Mesodermal cell (in vitro differentiated cells): ENCODE results near the gene MYZAP. TPM values are rescaled to one million over a fixed set of nuclear protein-coding genes. Genes with fewer than 3 reads are reported as not detected.
A peak's percentile ranks its signal among the peaks of the same experiment; 100 is the strongest.

Experiments used
- H3K27ac ChIP-seq: 2 replicates; pipeline ENCODE4 v1.7.0; 2013; ENCODE audit warnings: mild to moderate bottlenecking, low read depth, low read length, moderate library complexity; ENCODE audit not compliant: severe bottlenecking
- H3K36me3 ChIP-seq: 2 replicates; pipeline ENCODE4 v1.7.1; 2013; ENCODE audit warnings: mild to moderate bottlenecking, low read length, moderate library complexity; ENCODE audit not compliant: control insufficient read depth, insufficient read depth
- H3K4me1 ChIP-seq: one replicate; pipeline ENCODE4 v1.7.1; 2013; ENCODE audit warnings: mild to moderate bottlenecking, low read length; ENCODE audit not compliant: insufficient read depth, control insufficient read depth, poor library complexity, severe bottlenecking
- H3K4me3 ChIP-seq: 2 replicates; pipeline ENCODE4 v1.7.0; 2013; ENCODE audit warnings: low read length, control low read depth, mild to moderate bottlenecking; ENCODE audit not compliant: insufficient read depth, poor library complexity, severe bottlenecking; ENCODE audit errors: extremely low read depth
- H3K9me3 ChIP-seq: 2 replicates; pipeline ENCODE4 v1.7.1; 2013; ENCODE audit warnings: mild to moderate bottlenecking, low read length, moderate library complexity; ENCODE audit not compliant: control insufficient read depth
- WGBS, 2 experiments: methylation state at CpG; one replicate each; pipeline ENCODE4 v1.1.5; 2013; ENCODE audit warnings: missing lambda C conversion rate in 2 of 2; ENCODE audit not compliant: insufficient coverage in 2 of 2; 5-methylcytosine and 5-hydroxymethylcytosine counted together
- polyA plus RNA-seq, 2 experiments: library from polyadenylated mRNA; stranded (reverse); fragments of 50-300 nt; gene quantifications; one replicate each; pipeline ENCODE4 v1.2.3, GENCODE V29; 2013

The MYZAP gene
- 12.3 TPM for polyA plus RNA-seq (2013, experiment 1 of 2)
- polyA plus RNA-seq (2013, experiment 2 of 2) = 7.7 TPM

GRCh38 chr15:57591822-57592367 lies at the start of gene MYZAP:
MYZAP (plus strand) TSS chr15:57591904; CDS start chr15:57592035, 131 bp downstream.
- Histone ChIP-seq H3K4me3 (peak within 1 kb of the TSS; percentile 42), H3K27ac (no peak within 1 kb of the TSS), H3K4me1 (peaks cover 13% of the 10 kb centered on the region), H3K36me3 (no peaks in the 10 kb centered on the region), H3K9me3 (no peaks in the 10 kb centered on the region)
- WGBS, 2 experiments = 1 to 3% methylated on average over 30 to 33 of the region's 58 CpGs

GRCh38 chr15:57542505-57542817 lies 49.2 kb upstream of the MYZAP start:
- Histone ChIP-seq H3K27ac (no peak overlapping the region), H3K36me3 (peaks cover 88% of the 10 kb centered on the region), H3K4me1 (peaks cover 3% of the 10 kb centered on the region), H3K9me3 (no peaks in the 10 kb centered on the region), H3K4me3 (no peak overlapping the region)
- WGBS, 2 experiments = 56 to 57% methylated on average over 3 of the region's 4 CpGs

- Histone ChIP-seq H3K4me3 (no peak overlapping the region), H3K9me3 (no peaks in the 10 kb centered on the region), H3K4me1 (peaks cover 16% of the 10 kb centered on the region), H3K36me3 (peaks cover 88% of the 10 kb centered on the region), H3K27ac (no peak overlapping the region)
- WGBS, 2 experiments = 95 to 100% methylated on average over 4 to 8 of the region's 11 CpGs
Observed at GRCh38 chr15:57544848-57545480, 46.7 kb upstream of the MYZAP start.

GRCh38 chr15:57545995-57546394 lies 45.7 kb upstream of the MYZAP start:
- Histone ChIP-seq H3K4me1 (peaks cover 24% of the 10 kb centered on the region), H3K4me3 (no peak overlapping the region), H3K36me3 (peaks cover 87% of the 10 kb centered on the region), H3K9me3 (no peaks in the 10 kb centered on the region), H3K27ac (no peak overlapping the region)
- 92 to 93% methylated on average over 7 of the region's 8 CpGs for whole genome bisulfite sequencing, 2 experiments

- no peaks in the 10 kb centered on the region for H3K9me3 ChIP-seq
- H3K36me3 ChIP-seq = peaks cover 85% of the 10 kb centered on the region
- peaks cover 36% of the 10 kb centered on the region for H3K4me1 ChIP-seq
- H3K4me3 ChIP-seq = no peak overlapping the region
- no peak overlapping the region for H3K27ac ChIP-seq
- 78 to 79% methylated on average over 8 to 11 of the region's 11 CpGs for WGBS, 2 experiments
Observed at GRCh38 chr15:57547243-57547755, 44.4 kb upstream of the MYZAP start.

- no peaks in the 10 kb centered on the region for H3K9me3 ChIP-seq
- H3K36me3 ChIP-seq = peaks cover 78% of the 10 kb centered on the region
- H3K4me3 ChIP-seq = no peak overlapping the region
- H3K4me1 ChIP-seq = peaks cover 46% of the 10 kb centered on the region
- peak overlapping the region; percentile 36 for H3K27ac ChIP-seq
- 72 to 94% methylated on average over 2 of the region's 2 CpGs for WGBS, 2 experiments
Observed at GRCh38 chr15:57548351-57548750, 43.4 kb upstream of the MYZAP start.

GRCh38 chr15:57548835-57549234 lies 42.9 kb upstream of the MYZAP start:
- Histone ChIP-seq H3K36me3 (peaks cover 74% of the 10 kb centered on the region), H3K9me3 (no peaks in the 10 kb centered on the region), H3K4me1 (peaks cover 51% of the 10 kb centered on the region), H3K4me3 (no peak overlapping the region), H3K27ac (peak overlapping the region; percentile 36)
- 90 to 95% methylated on average over 5 of the region's 5 CpGs for WGBS, 2 experiments

GRCh38 chr15:57549935-57550334 lies 41.8 kb upstream of the MYZAP start:
- Histone ChIP-seq H3K4me1 (peaks cover 62% of the 10 kb centered on the region), H3K9me3 (no peaks in the 10 kb centered on the region), H3K4me3 (no peak overlapping the region), H3K36me3 (peaks cover 63% of the 10 kb centered on the region), H3K27ac (no peak overlapping the region)
- WGBS, 2 experiments = 0% methylated on average over 1 of the region's 6 CpGs; no CpG with 5 or more reads in 1 of the 2 experiments

GRCh38 chr15:57550640-57551039 lies 41.1 kb upstream of the MYZAP start:
- Histone ChIP-seq H3K36me3 (peaks cover 56% of the 10 kb centered on the region), H3K4me3 (no peak overlapping the region), H3K4me1 (peaks cover 69% of the 10 kb centered on the region), H3K9me3 (no peaks in the 10 kb centered on the region), H3K27ac (peak overlapping the region; percentile 94)
- WGBS, 2 experiments = 94 to 100% methylated on average over 2 to 4 of the region's 4 CpGs

GRCh38 chr15:57551715-57552677 lies 39.7 kb upstream of the MYZAP start:
- peak overlapping the region; percentile 94 for H3K27ac ChIP-seq
- H3K4me1 ChIP-seq = peaks cover 72% of the 10 kb centered on the region
- H3K4me3 ChIP-seq = no peak overlapping the region
- H3K9me3 ChIP-seq = no peaks in the 10 kb centered on the region
- WGBS, 2 experiments = 69 to 82% methylated on average over 8 to 10 of the region's 16 CpGs
- H3K36me3 ChIP-seq = peaks cover 43% of the 10 kb centered on the region
